K562 (cell line): ENCODE data around the gene RABL3. TPM values are rescaled to one million over a fixed set of nuclear protein-coding genes. Genes with fewer than 3 reads are reported as not detected.

Experiments used
- ATAC-seq: fragments of 200-7000 bp; cut with Tn5 transposase; 3 replicates; pipeline ENCODE4 v1.9.1; 2020; ENCODE audit warnings: moderate library complexity
- BruUV-seq: library from RNA; stranded (reverse); fragments of 400-500 nt; replicated peaks from 2 replicates; lab custom pipeline; 2021; lab: Mats Ljungman, UMichigan
- CTCF ChIA-PET: fragments of 300-600 bp; formaldehyde crosslinking; extraction: SDS; loops from one replicate; lab custom pipeline; 2021; ENCODE audit warnings: low intra/inter-chr PET ratio; lab: Yijun Ruan, JAX
- POLR2A ChIA-PET: fragments of 300-600, 350-650 bp; sonication (Branson Sonifier 250); formaldehyde crosslinking; extraction: SDS; loops from one replicate; lab custom pipeline; 2021; ENCODE audit warnings: antibody characterized with exemption, inconsistent platforms; lab: Yijun Ruan, JAX
- DNase-seq, 4 experiments: peaks; one replicate each; pipeline versions ENCODE4 v3.0.0 to v3.0.0-alpha.2; 2011 to 2018; ENCODE audit warnings: low spot score in 3 of 4, mixed read lengths in 3 of 4; ENCODE audit errors: extremely low read depth in 1 of 4
- FAIRE-seq: peaks from 2 replicates; lab custom pipeline; 2011; peaks lifted over from hg19 to GRCh38; lab: Jason Lieb, UNC
- H2AFZ ChIP-seq: 2 replicates; pipeline ENCODE4 v1.6.0; 2011; ENCODE audit warnings: low read depth, low read length, control low read depth, inconsistent platforms
- H3K27ac ChIP-seq: fragments of 200-600 bp; 3 replicates; pipeline ENCODE4 v1.8.0; 2011; ENCODE audit warnings: low read depth, mild to moderate bottlenecking, control low read depth, inconsistent platforms, low read length, moderate library complexity, mixed read lengths; ENCODE audit errors: extremely low read depth
- H3K27me3 ChIP-seq, 2 experiments: fragments of 300-600 bp in 1 of 2; 2 replicates in 1 of 2; 3 replicates in 1 of 2; pipeline versions ENCODE4 v1.6.0 to v1.8.0; 2011; ENCODE audit warnings: inconsistent platforms in 2 of 2, low read length in 2 of 2, mild to moderate bottlenecking in 1 of 2, mixed read lengths in 1 of 2, moderate library complexity in 1 of 2; ENCODE audit not compliant: control insufficient read depth in 2 of 2, insufficient read depth in 2 of 2
- H3K36me3 ChIP-seq: fragments of 300-600 bp; 3 replicates; pipeline ENCODE4 v1.8.0; 2011; ENCODE audit warnings: mild to moderate bottlenecking, low read length, inconsistent platforms; ENCODE audit not compliant: control insufficient read depth, insufficient read depth
- H3K4me1 ChIP-seq, 2 experiments: fragments of 200-600 bp in 1 of 2; replicated peaks in 1 of 2; 2 replicates in 1 of 2; 3 replicates in 1 of 2; pipeline versions ENCODE4 v1.5.1 to v1.8.0; 2011; ENCODE audit warnings: inconsistent platforms in 2 of 2, low read length in 2 of 2, mild to moderate bottlenecking in 1 of 2, mixed read lengths in 1 of 2, moderate library complexity in 1 of 2; ENCODE audit not compliant: control insufficient read depth in 2 of 2, insufficient read depth in 2 of 2
- H3K4me2 ChIP-seq: 2 replicates; pipeline ENCODE4 v1.6.1; 2011; ENCODE audit warnings: low read length, control low read depth, inconsistent platforms, mixed read lengths; ENCODE audit not compliant: insufficient read depth
- H3K4me3 ChIP-seq: fragments of 200-600 bp; sonication (generic), shearing (Covaris generic); 2 replicates; pipeline ENCODE4 v1.5.1; 2016; ENCODE audit warnings: control low read depth, inconsistent platforms
- H3K79me2 ChIP-seq: fragments of 200-600 bp; 3 replicates; pipeline ENCODE4 v1.8.0; 2011; ENCODE audit warnings: low read length, inconsistent platforms; ENCODE audit not compliant: control insufficient read depth, insufficient read depth
- H3K9ac ChIP-seq, 2 experiments: 2 replicates each; pipeline versions ENCODE4 v1.6.0 to v1.6.1; 2011; ENCODE audit warnings: low read depth in 2 of 2, low read length in 2 of 2, control low read depth in 1 of 2, inconsistent platforms in 1 of 2, mild to moderate bottlenecking in 1 of 2, mixed read lengths in 1 of 2; ENCODE audit not compliant: insufficient read depth in 1 of 2
- H3K9me1 ChIP-seq: one replicate; pipeline ENCODE4 v1.6.0; 2011; ENCODE audit warnings: inconsistent platforms, mild to moderate bottlenecking, low read length, moderate library complexity; ENCODE audit not compliant: control insufficient read depth, insufficient read depth
- H3K9me3 ChIP-seq: replicated peaks from 2 replicates; pipeline ENCODE4 v1.5.1; 2011; ENCODE audit warnings: low read depth, low read length, inconsistent platforms; ENCODE audit not compliant: control insufficient read depth, insufficient read depth
- H4K20me1 ChIP-seq: replicated peaks from 2 replicates; pipeline ENCODE4 v1.6.1; 2011; ENCODE audit warnings: low read length, inconsistent platforms, mixed read lengths; ENCODE audit not compliant: control insufficient read depth, insufficient read depth
- ARID1B ChIP-seq: fragments of 450-650 bp; IDR thresholded peaks from 2 replicates; pipeline ENCODE4 v1.6.1; 2016; ENCODE audit warnings: antibody characterized with exemption, mild to moderate bottlenecking, inconsistent platforms
- ATF3 ChIP-seq, 2 experiments: fragments of 450-650 bp in 1 of 2; sonication (generic) in 1 of 2; formaldehyde crosslinking in 1 of 2; IDR thresholded peaks in 1 of 2; conservative IDR thresholded peaks in 1 of 2; 2 replicates each; pipeline versions ENCODE4 v1.6.1 to v1.8.1; 2016 to 2023; ENCODE audit warnings: mild to moderate bottlenecking in 2 of 2, moderate library complexity in 2 of 2, inconsistent platforms in 1 of 2, missing genetic modification reagents in 1 of 2
- BRD4 ChIP-seq: fragments of 200-600 bp; sonication (generic); IDR thresholded peaks from 2 replicates; pipeline ENCODE4 v1.6.1; 2017; ENCODE audit warnings: inconsistent platforms
- DMBX1 ChIP-seq: fragments of 250-450 bp; sonication (Bioruptor Pico); IDR thresholded peaks from 2 replicates; pipeline ENCODE4 v1.8.0; 2022; ENCODE audit warnings: inconsistent platforms, mild to moderate bottlenecking, moderate library complexity, borderline replicate concordance
- ETS2 ChIP-seq: IDR thresholded peaks from 2 replicates; pipeline ENCODE4 v1.6.1; 2016; ENCODE audit warnings: borderline replicate concordance, missing genetic modification characterization, mild to moderate bottlenecking, moderate library complexity, missing compliant biosample characterization; ENCODE audit not compliant: poor library complexity, severe bottlenecking
- FOSL1 ChIP-seq: fragments of 200-800 bp; sonication (Bioruptor generic); conservative IDR thresholded peaks from 2 replicates; pipeline ENCODE4 v1.6.1; 2016; ENCODE audit warnings: missing genetic modification characterization, missing compliant biosample characterization
- FOXM1 ChIP-seq, 2 experiments: fragments of 450-650 bp in 1 of 2; sonication (generic) in 1 of 2; formaldehyde crosslinking in 1 of 2; IDR thresholded peaks; 2 replicates each; pipeline versions ENCODE4 v1.6.1 to v1.9.0; 2017 to 2022; ENCODE audit warnings: low read depth in 2 of 2, mild to moderate bottlenecking in 2 of 2, missing genetic modification reagents in 1 of 2, moderate library complexity in 1 of 2
- JUND ChIP-seq, 2 experiments: IDR thresholded peaks; 2 replicates in 1 of 2; 3 replicates in 1 of 2; pipeline ENCODE4 v1.6.1; 2011; ENCODE audit warnings: borderline replicate concordance in 2 of 2, low read depth in 2 of 2, low read length in 2 of 2, improper control_type of control experiment in 1 of 2, missing biosample characterization in 1 of 2, missing genetic modification characterization in 1 of 2, missing genetic modification reagents in 1 of 2
- RBM34 ChIP-seq: fragments of 200-400 bp; formaldehyde crosslinking; IDR thresholded peaks from 2 replicates; pipeline ENCODE4 v1.6.1; 2018; ENCODE audit warnings: low read length, borderline replicate concordance; ENCODE audit not compliant: insufficient read depth
- SIN3B ChIP-seq: fragments of 450-650 bp; IDR thresholded peaks from 2 replicates; pipeline ENCODE4 v1.6.1; 2017; ENCODE audit warnings: low read depth, mild to moderate bottlenecking, moderate library complexity
- SMAD2 ChIP-seq: fragments of 150-350 bp; IDR thresholded peaks from 2 replicates; pipeline ENCODE4 v1.6.1; 2014; ENCODE audit warnings: low read depth, mild to moderate bottlenecking, low read length
- SMAD3 ChIP-seq: fragments of 450-650 bp; formaldehyde crosslinking; conservative IDR thresholded peaks from 2 replicates; pipeline ENCODE4 v1.4.0; 2020; ENCODE audit warnings: mild to moderate bottlenecking
- SMARCE1 ChIP-seq: fragments of 450-650 bp; IDR thresholded peaks from 2 replicates; pipeline ENCODE4 v1.7.1; 2016; ENCODE audit warnings: mild to moderate bottlenecking
- STAT5A ChIP-seq: IDR thresholded peaks from 2 replicates; pipeline ENCODE4 v1.6.1; 2012; ENCODE audit warnings: low read length, inconsistent platforms, borderline replicate concordance
- TAF1 ChIP-seq: IDR thresholded peaks from 2 replicates; pipeline ENCODE4 v1.6.1; 2011; ENCODE audit warnings: mild to moderate bottlenecking, low read length, moderate library complexity; ENCODE audit not compliant: insufficient read depth, control insufficient read depth, severe bottlenecking; ENCODE audit errors: extremely low read depth
- TBL1XR1 ChIP-seq, 2 experiments: IDR thresholded peaks; 2 replicates each; pipeline ENCODE4 v1.6.1; 2012; ENCODE audit warnings: improper control_type of control experiment in 2 of 2, low read length in 2 of 2, mild to moderate bottlenecking in 1 of 2
- U2AF2 ChIP-seq: fragments of 200-400 bp; formaldehyde crosslinking; optimal IDR thresholded peaks from 2 replicates; pipeline ENCODE3; 2017; ENCODE audit warnings: low read depth, mild to moderate bottlenecking, low read length
- in situ Hi-C: fragments of 300-500 bp; cut with MboI; formaldehyde crosslinking; loops from 4 replicates; pipeline ENCODE4 v1.15.0; 2018; ENCODE audit warnings: inconsistent platforms, mixed read lengths
- intact Hi-C: fragments of 100-400 bp; cut with micrococcal nuclease; formaldehyde crosslinking; loops from 2 replicates; pipeline ENCODE4 v1.14.2; 2022
- polyA plus RNA-seq, 8 experiments: library from polyadenylated mRNA; depleted of rRNA in 4 of 8; stranded (reverse) in 5 of 8; unstranded in 3 of 8; fragments of >200 nt; fragmentation: Nextera tagmentation in 2 of 8; fragmentation: Illumina TruSeq in 1 of 8; extraction: Ambion mirVana in 2 of 8; extraction: Trizol in 1 of 8; gene quantifications; 2 replicates each; pipeline versions ENCODE4 v1.2.1 to v1.2.3, GENCODE V29; 2011 to 2014; ENCODE audit warnings: inconsistent platforms in 1 of 8, missing spikeins in 1 of 8
- total RNA-seq, 7 experiments: library from RNA; depleted of rRNA in 6 of 7; stranded (reverse); fragments of >200 nt in 6 of 7; fragmentation: Illumina TruSeq in 2 of 7; extraction: Trizol in 2 of 7; gene quantifications; 2 replicates each; pipeline versions ENCODE4 v1.2.1 to v1.2.3, GENCODE V29; 2011 to 2021; ENCODE audit warnings: low replicate concordance in 1 of 7
- TF ChIP-seq, protein P1 (sequence below): fragments of 250-450 bp; sonication (Bioruptor Pico); IDR thresholded peaks from 2 replicates; pipeline ENCODE4 v1.8.0; 2021; ENCODE audit warnings: mild to moderate bottlenecking, moderate library complexity
- TF ChIP-seq, protein P2 (sequence below): fragments of 450-650 bp; formaldehyde crosslinking; IDR thresholded peaks from 2 replicates; pipeline ENCODE4 v1.4.0; 2022; ENCODE audit warnings: missing genetic modification characterization

The RABL3 gene
- total and polyA plus RNA-seq, 9 of the 15 experiments (the other 6 are each of a cell fraction or from before 2014, with no cell fraction given) = 6.5 to 30.7 (median 12.3) TPM

GRCh38 chr3:120773932-120774331, 31.6 kb upstream of the RABL3 start:
- no TSS peak for BruUV-seq
- no peaks in the 10 kb centered on the region for H3K27me3 ChIP-seq
- H3K79me2 ChIP-seq = peaks cover 7% of the 10 kb centered on the region; the same call in 2 of the 3 replicates
- CTCF ChIA-PET = no interaction called here
- H3K4me2 ChIP-seq = no peak overlapping the region
- FAIRE-seq (no peak), DNase-seq (peak; percentile 12 to 21 (median 17)), ATAC-seq (no peak; the same call in 2 of the 3 replicates)
- POLR2A ChIA-PET = no interaction called here
- no peaks in the 10 kb centered on the region for H4K20me1 ChIP-seq
- no peak overlapping the region for H3K4me3 ChIP-seq
- no peak overlapping the region for H3K9ac ChIP-seq
- H3K4me1 ChIP-seq = peaks cover 0 to 6% of the 10 kb centered on the region in 2 experiments; a peak in 2 of 5 replicates
- no peaks in the 10 kb centered on the region for H3K9me3 ChIP-seq
- in situ Hi-C loops (no loop called here), intact Hi-C loops (no loop called here)
- no peak overlapping the region for H2AFZ ChIP-seq
- peaks cover 52% of the 10 kb centered on the region; the same call in 2 of the 3 replicates for H3K36me3 ChIP-seq
- no peak overlapping the region for H3K27ac ChIP-seq
- H3K9me1 ChIP-seq = no peaks in the 10 kb centered on the region
- TF ChIP-seq DMBX1 (CRISPR knock-in tag) (no peak), STAT5A (no peak), ARID1B (peak; percentile 56; the same call in 1 of the 2 replicates), FOSL1 (peak; percentile 85), TBL1XR1 (IDR thresholded peaks at IDR 0.05; ENCODE audit: low read length in 2 of 2) (no peak), FOXM1 (IDR thresholded peaks at IDR 0.05; ENCODE audit: low read depth) (no peak), FOXM1 (CRISPR knock-in tag; IDR thresholded peaks at IDR 0.05; ENCODE audit: low read depth) (no peak), SIN3B (no peak), SMAD2 (no peak), ATF3 (IDR thresholded peaks at IDR 0.05) (peak; percentile 43), ATF3 (CRISPR knock-in tag; conservative IDR thresholded peaks at IDR 0.05) (no peak), BRD4 (no peak), TAF1 (no peak), JUND (IDR thresholded peaks at IDR 0.05; ENCODE audit: borderline replicate concordance, low read depth, low read length) (peak; percentile 69; the same call in 1 of the 2 replicates), JUND (tag; IDR thresholded peaks at IDR 0.05; ENCODE audit: borderline replicate concordance, low read depth, low read length) (peak; percentile 42; the same call in 1 of the 3 replicates), SMARCE1 (peak; percentile 29; the same call in 1 of the 2 replicates), ETS2 (no peak), RBM34 (no peak), U2AF2 (no peak), SMAD3 (CRISPR knock-in tag) (no peak)
- TF ChIP-seq, protein P1, sequence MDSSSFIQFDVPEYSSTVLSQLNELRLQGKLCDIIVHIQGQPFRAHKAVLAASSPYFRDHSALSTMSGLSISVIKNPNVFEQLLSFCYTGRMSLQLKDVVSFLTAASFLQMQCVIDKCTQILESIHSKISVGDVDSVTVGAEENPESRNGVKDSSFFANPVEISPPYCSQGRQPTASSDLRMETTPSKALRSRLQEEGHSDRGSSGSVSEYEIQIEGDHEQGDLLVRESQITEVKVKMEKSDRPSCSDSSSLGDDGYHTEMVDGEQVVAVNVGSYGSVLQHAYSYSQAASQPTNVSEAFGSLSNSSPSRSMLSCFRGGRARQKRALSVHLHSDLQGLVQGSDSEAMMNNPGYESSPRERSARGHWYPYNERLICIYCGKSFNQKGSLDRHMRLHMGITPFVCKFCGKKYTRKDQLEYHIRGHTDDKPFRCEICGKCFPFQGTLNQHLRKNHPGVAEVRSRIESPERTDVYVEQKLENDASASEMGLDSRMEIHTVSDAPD (CRISPR knock-in tag) = no peak
- TF ChIP-seq, protein P2, sequence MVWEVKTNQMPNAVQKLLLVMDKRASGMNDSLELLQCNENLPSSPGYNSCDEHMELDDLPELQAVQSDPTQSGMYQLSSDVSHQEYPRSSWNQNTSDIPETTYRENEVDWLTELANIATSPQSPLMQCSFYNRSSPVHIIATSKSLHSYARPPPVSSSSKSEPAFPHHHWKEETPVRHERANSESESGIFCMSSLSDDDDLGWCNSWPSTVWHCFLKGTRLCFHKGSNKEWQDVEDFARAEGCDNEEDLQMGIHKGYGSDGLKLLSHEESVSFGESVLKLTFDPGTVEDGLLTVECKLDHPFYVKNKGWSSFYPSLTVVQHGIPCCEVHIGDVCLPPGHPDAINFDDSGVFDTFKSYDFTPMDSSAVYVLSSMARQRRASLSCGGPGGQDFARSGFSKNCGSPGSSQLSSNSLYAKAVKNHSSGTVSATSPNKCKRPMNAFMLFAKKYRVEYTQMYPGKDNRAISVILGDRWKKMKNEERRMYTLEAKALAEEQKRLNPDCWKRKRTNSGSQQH = no peak
